GM18499 (cell line): ENCODE measurements around the gene SLC16A8.

Experiments used
- ATAC-seq: cut with Tn5 transposase; IDR thresholded peaks from one replicate; pipeline ENCODE4 v1.9.1; 2021; ENCODE audit warnings: moderate number of reproducible peaks; ENCODE audit not compliant: insufficient read depth, unreplicated experiment

The SLC16A8 gene

DNA sequence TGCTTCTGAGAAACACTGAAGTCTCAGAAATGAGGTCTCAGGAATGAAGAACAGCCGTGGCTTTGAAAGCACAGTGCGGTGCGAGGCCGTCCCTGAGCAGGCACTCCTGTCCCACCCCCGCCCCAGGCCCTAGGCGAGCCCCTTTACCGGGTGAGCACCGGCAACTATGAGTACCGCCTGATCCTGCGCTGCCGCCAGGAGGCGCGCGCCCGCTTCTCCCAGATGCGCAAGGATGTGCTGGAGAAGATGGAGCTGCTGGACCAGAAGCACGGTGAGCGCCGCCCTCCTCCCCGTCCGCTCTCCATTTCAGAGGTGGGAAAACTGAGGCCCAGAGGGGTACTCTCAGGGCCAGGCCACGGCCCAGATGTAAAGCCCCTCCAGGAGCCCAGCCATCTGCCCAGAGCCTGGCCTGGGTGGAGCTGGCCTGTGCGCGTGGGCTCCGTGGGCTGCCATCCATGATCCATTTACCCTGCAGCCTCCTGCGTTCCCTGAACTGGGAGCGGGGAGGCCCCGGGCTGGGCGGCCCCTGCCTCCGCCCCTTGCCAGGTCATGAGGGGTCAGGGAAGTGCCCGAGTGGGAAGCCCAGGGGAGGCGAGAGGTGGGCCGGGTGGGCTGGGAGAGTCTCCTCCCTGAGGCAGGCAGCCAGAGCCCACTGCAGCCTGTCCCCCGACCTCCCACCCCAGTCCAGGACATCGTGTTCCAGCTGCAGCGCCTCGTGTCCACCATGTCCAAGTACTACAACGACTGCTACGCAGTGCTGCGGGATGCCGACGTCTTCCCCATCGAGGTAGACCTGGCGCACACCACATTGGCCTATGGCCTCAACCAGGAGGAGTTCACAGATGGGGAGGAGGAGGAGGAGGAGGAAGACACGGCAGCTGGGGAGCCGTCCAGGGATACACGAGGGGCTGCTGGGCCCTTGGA lies 9.5 kb downstream of the SLC16A8 start:
- ATAC-seq = no peak

DNA sequence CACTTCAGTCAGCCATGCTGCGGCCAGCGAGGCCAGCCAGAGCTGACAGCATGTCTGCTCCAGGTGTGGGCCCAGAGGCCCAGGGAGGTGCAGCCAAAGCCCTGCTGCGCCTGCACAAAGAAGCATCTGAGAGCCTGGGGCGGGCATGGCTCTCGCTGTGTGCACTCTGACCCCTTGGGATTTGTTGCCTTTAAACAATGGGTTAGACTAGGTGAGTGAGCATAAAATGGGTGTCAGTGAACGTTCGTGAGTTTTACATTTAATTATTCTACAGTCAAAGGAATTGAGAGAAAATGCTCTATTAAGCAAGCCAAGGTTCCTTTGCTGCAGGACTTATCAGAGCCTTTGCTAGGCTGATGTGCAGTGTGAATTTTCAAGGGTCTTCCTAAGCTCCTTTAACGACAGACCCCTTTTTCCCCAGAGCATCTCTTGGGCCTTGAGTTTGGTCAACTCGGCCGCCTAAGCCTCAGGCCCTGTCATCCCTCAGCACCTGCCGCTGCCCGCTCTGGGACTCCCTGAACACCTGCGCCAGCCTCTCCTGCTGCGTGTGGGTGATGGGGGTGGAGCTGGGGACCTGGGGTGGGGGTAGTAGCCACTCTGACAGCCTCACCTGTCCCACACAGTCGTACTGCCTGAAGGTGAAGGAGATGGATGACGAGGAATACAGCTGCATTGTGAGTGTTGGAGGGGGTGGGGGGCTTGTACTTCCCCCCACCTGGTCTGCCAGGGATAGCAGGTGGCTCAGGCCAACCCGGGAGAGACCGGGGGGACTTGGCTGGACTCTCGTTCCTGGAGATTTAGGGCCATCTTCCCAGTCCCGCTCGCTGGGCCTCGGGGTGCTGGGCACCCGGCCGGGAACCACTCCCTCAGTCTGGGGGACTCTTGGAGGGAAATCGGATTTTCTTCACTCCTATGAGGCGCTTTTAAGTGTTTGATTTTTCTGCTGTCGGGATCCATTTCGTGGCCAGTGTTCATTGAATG lies 10.5 kb downstream of the SLC16A8 start:
- no peak for ATAC-seq

- no peak for ATAC-seq
Observed at GRCh38 chr22:38072322-38073149, 11.4 kb downstream of the SLC16A8 start.

- no peak for ATAC-seq
Observed at GRCh38 chr22:38071421-38072321, 12.3 kb downstream of the SLC16A8 start.

DNA sequence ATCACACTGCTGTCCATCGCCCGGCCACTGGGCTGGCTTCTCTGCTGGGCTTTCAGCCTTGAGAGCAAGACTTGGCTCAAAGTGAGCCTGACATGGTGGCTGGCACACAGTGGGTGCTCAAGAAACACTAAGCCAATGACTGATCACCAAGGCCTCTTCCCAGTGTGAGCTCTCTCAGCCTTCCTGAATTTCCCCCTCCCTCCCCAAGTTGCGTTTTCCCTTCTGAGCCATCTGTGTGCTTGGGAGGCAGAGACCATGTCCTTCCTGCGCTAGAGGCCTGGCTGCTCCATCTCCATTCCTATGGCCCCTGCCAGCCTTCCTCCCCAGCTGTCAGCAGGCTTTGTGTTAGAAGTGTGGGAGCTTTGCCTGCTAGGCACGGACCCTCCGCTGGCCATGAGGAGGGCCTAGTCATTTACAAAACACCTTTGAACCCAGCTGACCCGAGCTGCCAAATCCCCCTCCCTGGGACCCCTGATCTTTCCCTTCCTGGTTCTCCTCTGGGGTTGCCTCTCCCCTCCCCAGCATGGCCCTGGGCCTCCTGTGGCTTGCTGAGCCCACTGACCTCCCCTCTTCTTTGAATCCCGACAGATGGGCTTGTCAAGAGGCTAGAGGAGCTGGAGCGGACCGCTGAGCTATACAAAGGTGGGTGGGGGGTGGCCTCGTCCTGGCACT lies 13.6 kb downstream of the SLC16A8 start:
- ATAC-seq = no peak

- ATAC-seq = no peak
Observed at GRCh38 chr22:38069372-38070249, 14.4 kb downstream of the SLC16A8 start.

DNA sequence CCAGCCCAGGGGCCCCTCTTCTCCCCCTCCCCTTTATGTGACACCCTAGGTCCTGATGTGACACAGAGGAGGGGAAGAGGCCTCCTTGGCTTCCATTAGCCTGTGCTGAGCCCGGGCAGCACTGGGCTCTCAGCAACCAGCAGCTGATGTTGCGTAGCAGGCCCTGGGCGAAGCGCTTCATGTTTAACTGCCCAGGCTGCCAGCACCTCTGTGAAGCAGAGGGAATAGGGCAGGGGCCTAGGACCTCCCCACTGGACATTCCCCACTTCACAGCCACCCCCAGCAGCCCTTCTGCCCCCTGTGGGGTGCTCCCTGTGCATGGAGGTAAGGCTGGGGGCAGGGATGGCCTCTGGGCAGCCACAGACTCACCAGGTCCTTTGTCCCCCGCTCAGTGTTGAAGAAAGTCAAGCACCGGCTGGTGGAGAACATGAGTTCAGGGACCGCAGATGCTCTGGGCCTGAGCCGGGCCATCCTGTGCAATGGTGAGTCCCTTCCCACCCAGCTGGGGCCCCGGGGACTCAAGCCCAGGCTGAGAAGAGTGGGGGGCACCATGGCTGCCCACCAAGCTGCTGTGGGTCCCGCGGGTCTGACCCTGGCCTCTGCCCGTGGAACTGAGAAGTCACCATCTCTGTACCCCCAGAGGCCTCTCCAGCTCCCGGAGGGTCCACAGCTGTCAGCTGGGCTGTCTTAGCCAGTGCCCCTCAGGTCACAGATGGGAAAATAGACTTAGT lies 15.2 kb downstream of the SLC16A8 start:
- ATAC-seq = no peak

DNA sequence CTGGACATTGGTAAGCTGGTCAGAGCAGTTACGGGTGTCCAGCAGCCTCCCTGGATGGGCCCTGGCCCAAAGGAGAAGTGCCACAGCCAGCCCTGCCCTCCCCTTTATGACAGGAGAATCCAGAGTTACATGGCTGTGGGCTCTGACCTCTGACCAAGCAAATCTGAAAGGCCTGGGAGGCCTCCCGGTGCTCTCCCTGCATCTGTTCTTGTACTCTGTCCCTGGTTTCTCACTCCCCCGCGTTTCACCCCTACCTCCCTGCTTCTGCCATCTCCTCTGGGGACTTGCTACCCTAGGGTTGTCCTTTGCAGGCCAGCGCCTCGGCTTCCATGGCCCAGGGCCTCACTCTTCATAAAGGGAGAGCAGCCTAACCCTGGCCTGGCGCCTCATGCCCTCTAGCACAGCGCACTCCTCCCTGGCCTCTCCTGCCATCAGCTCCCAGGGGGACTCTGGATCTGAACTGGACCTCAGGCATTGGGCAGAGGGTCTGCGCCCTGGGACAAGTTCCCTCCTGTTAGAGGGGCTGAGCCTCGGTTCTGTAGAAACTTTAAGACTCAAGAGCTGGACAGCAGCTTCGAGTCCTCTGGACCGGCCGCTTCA lies 16.1 kb downstream of the SLC16A8 start:
- no peak for ATAC-seq

DNA sequence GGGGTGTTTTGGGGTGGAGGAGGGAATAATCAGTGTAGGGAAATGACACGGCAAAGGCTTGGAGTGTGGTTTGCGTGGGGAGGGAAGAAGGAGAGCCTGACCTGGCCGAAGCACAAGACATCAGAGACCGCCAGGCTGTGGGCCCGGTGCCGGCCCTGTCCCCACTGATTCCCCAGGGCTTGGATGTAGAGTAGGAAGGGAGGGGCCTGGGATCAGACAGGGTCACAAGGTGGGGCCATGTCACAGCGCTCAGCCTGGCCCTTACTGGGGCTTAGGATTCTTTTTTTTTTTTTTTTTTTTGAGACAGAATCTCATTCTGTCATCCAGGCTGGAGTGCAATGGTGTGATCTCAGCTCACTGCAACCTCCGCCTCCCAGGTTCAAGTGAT lies 17.0 kb downstream of the SLC16A8 start:
- ATAC-seq = no peak

DNA sequence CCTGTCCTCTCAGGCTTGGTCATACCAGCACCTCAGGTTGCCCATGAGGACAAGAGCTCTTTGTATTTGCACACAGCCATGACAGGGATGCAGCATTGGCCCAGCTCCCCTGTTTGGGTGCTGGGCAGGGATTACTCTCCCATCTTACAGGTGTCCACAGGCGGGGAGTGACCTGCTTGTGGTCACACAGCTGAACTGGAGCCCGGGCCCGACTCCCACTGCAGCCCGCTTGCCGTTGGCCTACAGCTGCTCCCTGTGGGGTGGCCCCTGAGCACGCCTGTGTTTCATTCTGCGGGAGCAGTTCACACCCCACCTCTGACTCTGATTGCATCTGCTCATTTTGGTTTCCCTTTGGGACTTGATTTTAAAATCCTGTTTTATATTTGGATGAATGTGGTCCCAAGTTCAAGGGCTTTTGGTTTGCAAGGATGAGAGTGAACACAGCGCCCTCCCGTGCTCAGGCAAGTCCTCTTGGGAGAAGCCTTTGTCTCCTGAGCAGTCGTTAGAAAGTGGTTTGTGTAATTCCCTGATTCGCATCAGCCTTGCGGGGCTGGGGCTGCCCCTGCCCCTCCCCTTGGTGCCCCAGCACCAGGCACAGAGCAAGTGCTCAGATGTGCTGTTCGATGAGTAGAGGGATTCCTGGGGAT lies 17.5 kb downstream of the SLC16A8 start:
- no peak for ATAC-seq

- ATAC-seq = no peak
Observed at GRCh38 chr22:38065539-38065938, 18.4 kb downstream of the SLC16A8 start.

DNA sequence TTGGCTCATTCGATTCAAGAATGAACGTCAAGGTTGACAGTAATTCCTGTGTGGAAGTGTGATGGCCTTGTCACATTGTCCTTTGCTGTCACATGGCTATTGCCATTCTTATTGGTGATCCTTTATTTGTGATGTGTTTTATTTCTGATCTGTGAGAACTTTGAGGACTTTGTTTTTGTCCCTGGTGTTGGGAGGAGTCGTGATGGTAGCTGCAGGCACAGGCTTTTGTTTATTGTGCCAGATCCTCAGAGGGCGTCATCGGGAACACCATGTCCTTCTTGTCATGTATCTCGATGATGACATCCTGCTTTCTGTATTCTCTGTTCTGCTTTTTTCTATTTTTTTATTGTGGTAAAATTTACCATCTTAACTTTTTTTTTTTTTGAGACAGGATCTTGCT lies 21.2 kb downstream of the SLC16A8 start:
- ATAC-seq = no peak

- ATAC-seq = no peak
Observed at GRCh38 chr22:38056969-38057891, 26.8 kb downstream of the SLC16A8 start, which contains the start of gene PICK1. Gene PICK1, plus strand, starts transcription at chr22:38057404. Its CDS starts 406 bp downstream, at chr22:38057810.

- no peak for ATAC-seq
Observed at GRCh38 chr22:38051900-38052862, 31.8 kb downstream of the SLC16A8 start.
